GM23338 (cell line): Measurements from ENCODE around the gene OSBPL6. TPM values are rescaled to one million over a fixed set of nuclear protein-coding genes. Genes with fewer than 3 reads are reported as not detected.

ENCODE experiments used
- ATAC-seq: fragments of 200-7000 bp; cut with Tn5 transposase; 3 replicates; pipeline ENCODE4 v1.9.1; 2020
- DNase-seq: peaks from one replicate; pipeline ENCODE4 v3.0.0-alpha.2; 2015; ENCODE audit warnings: low spot score
- H2AFZ ChIP-seq: fragments of 200-600 bp; sonication (generic); 2 replicates; pipeline ENCODE4 v1.8.0; 2016; ENCODE audit warnings: antibody characterized with exemption, mild to moderate bottlenecking, moderate library complexity
- H3F3A ChIP-seq: fragments of 200-600 bp; sonication (generic); replicated peaks from 2 replicates; pipeline ENCODE4 v1.8.0; 2017; ENCODE audit warnings: antibody characterized with exemption, mixed run types, low read depth
- H3K27ac ChIP-seq: fragments of 200-600 bp; sonication (generic); 2 replicates; pipeline ENCODE4 v1.6.1; 2016; ENCODE audit warnings: low read depth
- H3K27me3 ChIP-seq: fragments of 200-600 bp; sonication (generic); 2 replicates; pipeline ENCODE4 v1.8.0; 2016; ENCODE audit warnings: mild to moderate bottlenecking, mixed run types, moderate library complexity; ENCODE audit not compliant: insufficient read depth
- H3K36me3 ChIP-seq: fragments of 200-600 bp; sonication (generic); 2 replicates; pipeline ENCODE4 v1.8.0; 2016; ENCODE audit warnings: mild to moderate bottlenecking; ENCODE audit not compliant: insufficient read depth
- H3K4me1 ChIP-seq: fragments of 200-600 bp; sonication (generic); 2 replicates; pipeline ENCODE4 v1.8.0; 2016; ENCODE audit warnings: mild to moderate bottlenecking, moderate library complexity; ENCODE audit not compliant: insufficient read depth
- H3K4me2 ChIP-seq: fragments of 200-600 bp; sonication (generic); 2 replicates; pipeline ENCODE4 v1.7.1; 2017; ENCODE audit warnings: mixed run types
- H3K4me3 ChIP-seq: fragments of 200-600 bp; sonication (generic); 2 replicates; pipeline ENCODE4 v1.6.1; 2016; ENCODE audit warnings: mixed run types
- H3K79me2 ChIP-seq: fragments of 200-600 bp; sonication (generic); replicated peaks from 2 replicates; pipeline ENCODE4 v1.8.0; 2017; ENCODE audit warnings: mild to moderate bottlenecking; ENCODE audit not compliant: insufficient read depth
- H3K9me2 ChIP-seq: fragments of 200-600 bp; sonication (generic); 2 replicates; pipeline ENCODE4 v1.8.0; 2017; ENCODE audit not compliant: insufficient read depth
- H4K20me1 ChIP-seq: fragments of 200-600 bp; sonication (generic); replicated peaks from 2 replicates; pipeline ENCODE4 v1.8.0; 2017; ENCODE audit warnings: mild to moderate bottlenecking; ENCODE audit not compliant: insufficient read depth
- H3K27ac Mint-ChIP-seq: 2 replicates; pipeline ENCODE4 v1.8.0; 2020; ENCODE audit warnings: inconsistent platforms, mild to moderate bottlenecking, moderate library complexity, mixed read lengths
- H3K27me3 Mint-ChIP-seq: 3 replicates; pipeline ENCODE4 v1.8.0; 2022; ENCODE audit warnings: low read depth, mild to moderate bottlenecking, moderate library complexity, mixed read lengths, inconsistent platforms; ENCODE audit not compliant: insufficient read depth, poor library complexity
- H3K36me3 Mint-ChIP-seq: 3 replicates; pipeline ENCODE4 v1.8.0; 2021; ENCODE audit warnings: low read depth, mild to moderate bottlenecking, inconsistent platforms, moderate library complexity, mixed read lengths
- H3K4me1 Mint-ChIP-seq: 3 replicates; pipeline ENCODE4 v1.8.0; 2020; ENCODE audit warnings: mild to moderate bottlenecking, inconsistent platforms, mixed read lengths
- H3K4me3 Mint-ChIP-seq: 3 replicates; pipeline ENCODE4 v1.8.0; 2021; ENCODE audit warnings: moderate library complexity, mild to moderate bottlenecking, inconsistent platforms, mixed read lengths
- H3K9me3 Mint-ChIP-seq: 3 replicates; pipeline ENCODE4 v1.8.0; 2020; ENCODE audit warnings: moderate library complexity, mild to moderate bottlenecking, inconsistent platforms, mixed read lengths
- CTCF ChIP-seq, 2 experiments: fragments of 200-600 bp in 1 of 2; sonication (generic) in 1 of 2; conservative IDR thresholded peaks; 2 replicates each; pipeline versions ENCODE4 v1.5.1 to v1.6.1; 2016 to 2017; ENCODE audit warnings: antibody characterized with exemption in 2 of 2, low read depth in 2 of 2, mild to moderate bottlenecking in 2 of 2, moderate library complexity in 1 of 2
- EZH2phosphoT487 ChIP-seq: fragments of 200-600 bp; sonication (generic); IDR thresholded peaks from one replicate; pipeline ENCODE4 v1.8.1; 2018; ENCODE audit warnings: antibody characterized with exemption; ENCODE audit not compliant: unreplicated experiment
- NANOG ChIP-seq: IDR thresholded peaks from 2 replicates; pipeline ENCODE4 v1.6.1; 2016; ENCODE audit warnings: antibody characterized with exemption, borderline replicate concordance
- POLR2AphosphoS5 ChIP-seq: IDR thresholded peaks from 2 replicates; pipeline ENCODE4 v1.6.1; 2016; ENCODE audit warnings: antibody characterized with exemption, low read depth
- REST ChIP-seq: IDR thresholded peaks from one replicate; pipeline ENCODE4 v1.6.1; 2018; ENCODE audit warnings: antibody characterized with exemption; ENCODE audit not compliant: unreplicated experiment
- STAT1 ChIP-seq: IDR thresholded peaks from one replicate; pipeline ENCODE4 v1.6.1; 2016; ENCODE audit warnings: antibody characterized with exemption; ENCODE audit not compliant: unreplicated experiment
- ZNF331 ChIP-seq: fragments of 250-450 bp; sonication (Bioruptor Pico); IDR thresholded peaks from 2 replicates; pipeline ENCODE4 v1.5.0; 2020; ENCODE audit warnings: low read depth, mild to moderate bottlenecking, moderate library complexity
- ZNF462 ChIP-seq: fragments of 250-450 bp; sonication (Bioruptor Pico); IDR thresholded peaks from 2 replicates; pipeline ENCODE4 v1.5.0; 2020; ENCODE audit warnings: mild to moderate bottlenecking, moderate library complexity
- polyA plus RNA-seq: library from polyadenylated mRNA; unstranded; fragments of >200 nt; fragmentation: Nextera tagmentation; extraction: Ambion mirVana; gene quantifications from 2 replicates; pipeline ENCODE4 v1.2.1, GENCODE V29; 2016
- total RNA-seq: library from RNA; depleted of rRNA; stranded (reverse); fragments of >200 nt; shearing (Covaris generic); gene quantifications from 2 replicates; pipeline ENCODE4 v1.2.3, GENCODE V29; 2014

Gene OSBPL6
- total and polyA plus RNA-seq, 2 experiments from 2014 or later: 6.0 to 8.5 TPM

DNA sequence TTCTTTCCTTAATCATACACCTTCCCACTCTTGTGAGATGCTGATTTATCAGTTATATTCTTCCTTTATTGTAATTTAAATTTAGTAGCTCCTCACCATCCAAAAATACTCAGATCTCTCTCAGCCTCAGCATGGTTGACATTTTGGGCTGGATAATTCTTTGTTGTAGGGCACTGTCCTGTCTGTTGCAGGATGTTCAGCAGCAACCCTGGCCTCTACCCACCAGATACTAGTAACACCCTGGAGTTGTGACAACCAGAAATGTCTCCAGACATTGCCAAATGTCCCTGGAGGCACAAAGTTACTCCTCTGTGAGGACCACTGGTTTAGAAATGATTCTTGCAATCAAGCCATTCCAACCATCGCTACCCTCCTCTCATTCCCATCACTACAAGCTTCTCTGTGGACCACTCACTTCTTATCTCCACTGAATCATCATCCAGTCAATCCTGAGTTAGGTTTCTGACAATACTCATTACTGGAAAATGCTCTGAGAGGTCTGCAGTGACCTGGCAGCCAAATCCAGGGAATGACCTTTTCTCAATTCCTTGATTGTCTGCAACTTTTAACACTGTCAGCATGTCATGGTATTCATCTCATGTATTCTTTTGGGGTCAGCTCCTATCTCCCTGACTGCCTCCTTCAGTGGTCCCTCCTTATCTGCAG, 43.3 kb downstream of the OSBPL6 start (continued):
- TF ChIP-seq REST (no peak), ZNF331 (CRISPR knock-in tag) (no peak), STAT1 (no peak), CTCF (conservative IDR thresholded peaks at IDR 0.05; ENCODE audit: low read depth in 2 of 2) (no peak), EZH2phosphoT487 (no peak), NANOG (no peak)

DNA sequence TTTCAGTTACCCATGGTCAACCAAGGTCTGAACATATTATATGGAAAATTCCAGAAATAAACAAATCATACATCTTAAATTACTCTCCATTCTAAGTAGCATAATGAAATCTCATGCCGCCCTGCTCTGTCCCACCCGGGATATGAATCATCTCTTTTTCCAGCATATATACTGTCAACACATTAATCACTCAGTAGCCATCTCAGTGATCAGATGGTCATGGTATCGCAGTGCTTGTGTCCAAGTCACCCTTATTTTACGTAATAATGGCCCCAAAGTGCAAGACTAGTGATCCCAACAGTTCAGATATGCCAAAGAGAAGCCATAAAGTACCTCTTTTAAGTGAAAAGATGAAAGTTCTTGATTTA, 43.8 kb downstream of the OSBPL6 start:
- H3K27ac ChIP-seq: no peak overlapping the region
- H3K4me1 ChIP-seq: no peaks in the 10 kb centered on the region
- no peak overlapping the region for H3K4me3 ChIP-seq
- ATAC-seq: no peak
- H3F3A ChIP-seq: no peaks in the 10 kb centered on the region
- no peaks in the 10 kb centered on the region for H3K36me3 Mint-ChIP-seq
- no peaks in the 10 kb centered on the region for H3K9me2 ChIP-seq
- no peaks in the 10 kb centered on the region for H3K27me3 Mint-ChIP-seq
- peaks cover 4% of the 10 kb centered on the region for H3K4me1 Mint-ChIP-seq
- no peak for DNase-seq
- H3K4me3 Mint-ChIP-seq: no peak overlapping the region
- no peaks in the 10 kb centered on the region for H3K36me3 ChIP-seq
- no peaks in the 10 kb centered on the region for H3K79me2 ChIP-seq
- no peaks in the 10 kb centered on the region for H3K9me3 Mint-ChIP-seq
- H3K27me3 ChIP-seq: no peaks in the 10 kb centered on the region
- no peak overlapping the region for H3K27ac Mint-ChIP-seq
- H4K20me1 ChIP-seq: no peaks in the 10 kb centered on the region
- H3K4me2 ChIP-seq: no peak overlapping the region
- no peak overlapping the region for H2AFZ ChIP-seq
- TF ChIP-seq POLR2AphosphoS5 (no peak), ZNF331 (CRISPR knock-in tag) (no peak), EZH2phosphoT487 (no peak), NANOG (no peak), ZNF462 (no peak), REST (no peak)
